Neural cell (in vitro differentiated cells): ENCODE data around the gene C3orf33. TPM values are rescaled to one million over a fixed set of nuclear protein-coding genes. Genes with fewer than 3 reads are reported as not detected.

Source experiments
- H2AFZ ChIP-seq: fragments of 200-600, 300-800 bp; sonication (generic), shearing (Covaris generic); 2 replicates; pipeline ENCODE4 v1.6.0; 2014; ENCODE audit warnings: low read depth, mild to moderate bottlenecking, antibody characterized with exemption, low read length, moderate library complexity
- H3F3A ChIP-seq: fragments of 200-600 bp; shearing (Covaris generic); 2 replicates; pipeline ENCODE4 v1.6.1; 2016; ENCODE audit warnings: mild to moderate bottlenecking, moderate library complexity, mixed read lengths, antibody characterized with exemption, low read length; ENCODE audit not compliant: insufficient read depth, poor library complexity, severe bottlenecking
- H3K27ac ChIP-seq: fragments of 200-600, 300-800 bp; sonication (generic), shearing (Covaris generic); 2 replicates; pipeline ENCODE4 v1.5.1; 2014; ENCODE audit warnings: mild to moderate bottlenecking, low read length, moderate library complexity
- H3K27me3 ChIP-seq: fragments of 300-800, 200-600 bp; sonication (generic), shearing (Covaris generic); 2 replicates; pipeline ENCODE4 v1.6.0; 2014; ENCODE audit warnings: mild to moderate bottlenecking, low read depth, low read length, moderate library complexity; ENCODE audit not compliant: insufficient read depth
- H3K36me3 ChIP-seq: fragments of 300-800, 200-600 bp; sonication (generic), shearing (Covaris generic); 2 replicates; pipeline ENCODE4 v1.5.1; 2014; ENCODE audit warnings: mild to moderate bottlenecking, antibody characterized with exemption, low read length, moderate library complexity; ENCODE audit not compliant: insufficient read depth
- H3K4me2 ChIP-seq: fragments of 300-800, 200-600 bp; sonication (generic), shearing (Covaris generic); 2 replicates; pipeline ENCODE4 v1.6.0; 2014; ENCODE audit warnings: mild to moderate bottlenecking, low read length
- H3K4me3 ChIP-seq: fragments of 300-800, 200-600 bp; sonication (generic), shearing (Covaris generic); 2 replicates; pipeline ENCODE4 v1.5.1; 2014; ENCODE audit warnings: mild to moderate bottlenecking, low read length, moderate library complexity
- H3K79me2 ChIP-seq: fragments of 200-600 bp; shearing (Covaris generic); replicated peaks from 2 replicates; pipeline ENCODE4 v1.6.0; 2014; ENCODE audit warnings: mild to moderate bottlenecking, low read length, moderate library complexity; ENCODE audit not compliant: insufficient read depth
- H3K9ac ChIP-seq: fragments of 300-800, 200-600 bp; sonication (generic), shearing (Covaris generic); 2 replicates; pipeline ENCODE4 v1.6.1; 2016; ENCODE audit warnings: mild to moderate bottlenecking, low read length, mixed read lengths
- H3K9me2 ChIP-seq: fragments of 200-600 bp; shearing (Covaris generic); 2 replicates; pipeline ENCODE4 v1.6.1; 2016; ENCODE audit warnings: mild to moderate bottlenecking, low read length, mixed read lengths; ENCODE audit not compliant: insufficient read depth
- H3K9me3 ChIP-seq: fragments of 200-600, 300-800 bp; sonication (generic), shearing (Covaris generic); 2 replicates; pipeline ENCODE4 v1.6.1; 2016; ENCODE audit warnings: mild to moderate bottlenecking, mixed run types, low read length, moderate library complexity, mixed read lengths
- H4K20me1 ChIP-seq: fragments of 200-600 bp; shearing (Covaris generic); 2 replicates; pipeline ENCODE4 v1.6.1; 2016; ENCODE audit warnings: mild to moderate bottlenecking, mixed run types; ENCODE audit not compliant: insufficient read depth
- EP300 ChIP-seq: fragments of 450-650 bp; conservative IDR thresholded peaks from 2 replicates; pipeline ENCODE4 v1.6.1; 2014; ENCODE audit warnings: antibody characterized with exemption, mild to moderate bottlenecking, moderate library complexity; ENCODE audit not compliant: poor library complexity, severe bottlenecking
- EZH2 ChIP-seq: fragments of 200-600, 300-800 bp; shearing (Covaris generic), sonication (generic); IDR thresholded peaks from 2 replicates; pipeline ENCODE4 v1.6.1; 2014; ENCODE audit warnings: antibody characterized with exemption, low read length, borderline replicate concordance, mild to moderate bottlenecking; ENCODE audit not compliant: insufficient read depth, poor library complexity, severe bottlenecking
- MXI1 ChIP-seq: fragments of 450-650 bp; conservative IDR thresholded peaks from 2 replicates; pipeline ENCODE4 v1.6.1; 2014; ENCODE audit warnings: antibody characterized with exemption, mild to moderate bottlenecking; ENCODE audit not compliant: poor library complexity, severe bottlenecking
- POLR2AphosphoS5 ChIP-seq: IDR thresholded peaks from 2 replicates; pipeline ENCODE4 v1.6.1; 2012
- RAD21 ChIP-seq: fragments of 450-650 bp; conservative IDR thresholded peaks from 2 replicates; pipeline ENCODE4 v1.6.1; 2014; ENCODE audit warnings: antibody characterized with exemption, mild to moderate bottlenecking, moderate library complexity
- SMC3 ChIP-seq: fragments of 450-650 bp; conservative IDR thresholded peaks from 2 replicates; pipeline ENCODE4 v1.6.1; 2014; ENCODE audit warnings: antibody characterized with exemption, mild to moderate bottlenecking, moderate library complexity; ENCODE audit not compliant: poor library complexity
- TAF1 ChIP-seq: IDR thresholded peaks from 2 replicates; pipeline ENCODE4 v1.6.1; 2012; ENCODE audit warnings: low read depth
- polyA minus RNA-seq: library from RNA; depleted of rRNA, polyadenylated mRNA; stranded (reverse); fragments of >200 nt; gene quantifications from 2 replicates; pipeline ENCODE4 v1.2.3, GENCODE V29; 2014
- polyA plus RNA-seq: library from polyadenylated mRNA; depleted of rRNA; stranded (reverse); fragments of >200 nt; gene quantifications from 2 replicates; pipeline ENCODE4 v1.2.3, GENCODE V29; 2014
- TF ChIP-seq, protein P1 (sequence below): fragments of 450-650 bp; IDR thresholded peaks from 2 replicates; pipeline ENCODE4 v1.5.1; 2014; ENCODE audit warnings: antibody characterized with exemption, mild to moderate bottlenecking, moderate library complexity; ENCODE audit not compliant: poor library complexity, severe bottlenecking
- TF ChIP-seq, protein P2 (sequence below): IDR thresholded peaks from 2 replicates; pipeline ENCODE4 v1.6.1; 2012; ENCODE audit warnings: borderline replicate concordance

C3orf33 gene, protein sequence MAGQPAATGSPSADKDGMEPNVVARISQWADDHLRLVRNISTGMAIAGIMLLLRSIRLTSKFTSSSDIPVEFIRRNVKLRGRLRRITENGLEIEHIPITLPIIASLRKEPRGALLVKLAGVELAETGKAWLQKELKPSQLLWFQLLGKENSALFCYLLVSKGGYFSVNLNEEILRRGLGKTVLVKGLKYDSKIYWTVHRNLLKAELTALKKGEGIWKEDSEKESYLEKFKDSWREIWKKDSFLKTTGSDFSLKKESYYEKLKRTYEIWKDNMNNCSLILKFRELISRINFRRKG
- polyA plus RNA-seq (9.0 and 9.8 TPM in 2 replicates), polyA minus RNA-seq (9.5 TPM in 2 replicates)

DNA sequence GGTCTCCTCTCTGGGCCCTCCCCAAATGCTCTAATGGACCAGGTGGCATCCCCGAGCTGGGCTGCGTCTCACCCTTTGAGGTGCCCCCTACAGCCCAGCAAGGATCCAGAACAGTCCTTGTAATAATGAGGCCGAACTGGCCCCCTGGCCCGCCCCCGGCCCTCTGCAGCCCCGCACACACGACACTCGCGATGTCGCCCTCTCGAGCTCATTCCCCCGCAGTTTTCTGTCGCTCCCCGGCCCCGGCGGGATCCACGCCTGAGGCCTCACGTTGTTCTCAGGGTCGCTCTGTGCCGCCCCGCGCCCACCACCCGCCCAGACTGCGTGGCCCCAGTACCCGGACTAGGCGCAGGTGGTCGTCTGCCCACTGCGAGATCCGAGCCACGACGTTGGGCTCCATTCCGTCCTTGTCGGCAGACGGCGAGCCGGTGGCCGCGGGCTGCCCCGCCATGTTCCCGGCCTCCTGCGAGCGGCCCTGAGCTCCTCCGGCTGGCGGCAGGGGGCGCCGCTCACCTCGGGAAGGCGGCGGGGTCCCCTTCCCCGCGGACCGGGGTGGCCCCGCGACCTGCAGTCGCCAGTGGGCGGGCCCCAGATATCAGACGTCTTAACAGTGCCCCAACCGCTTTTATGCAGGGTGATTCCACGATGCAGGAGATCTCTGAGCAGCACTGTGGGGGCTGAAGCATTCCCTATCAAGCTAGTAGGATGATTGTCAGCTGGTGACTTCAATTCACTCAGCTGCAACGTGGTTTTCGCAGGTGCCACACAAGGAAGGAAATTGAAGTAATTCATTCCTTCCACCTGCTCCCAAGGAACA lies at the start of gene C3orf33:
C3orf33 (minus strand) TSS at position 477 of the 817 bp plus-strand sequence; CDS start at position 451, 26 bp downstream.
- Histone ChIP-seq H3K9me2 (no peaks in the 10 kb centered on the region), H3K27ac (peak within 1 kb of the TSS; percentile 47), H4K20me1 (no peaks in the 10 kb centered on the region), H3F3A (no peaks in the 10 kb centered on the region), H3K4me3 (peak within 1 kb of the TSS; percentile 78), H3K79me2 (no peaks in the 10 kb centered on the region), H3K9ac (peak within 1 kb of the TSS; percentile 79), H3K36me3 (no peaks in the 10 kb centered on the region), H3K4me2 (no peak within 1 kb of the TSS), H3K27me3 (no peaks in the 10 kb centered on the region), H2AFZ (peak within 1 kb of the TSS; percentile 83), H3K9me3 (no peaks in the 10 kb centered on the region)
- peak; percentile 72 for TF ChIP-seq SMC3
- peak; percentile 70 for TF ChIP-seq RAD21
- TF ChIP-seq POLR2AphosphoS5 = peak; percentile 59
- TF ChIP-seq, protein P1, sequence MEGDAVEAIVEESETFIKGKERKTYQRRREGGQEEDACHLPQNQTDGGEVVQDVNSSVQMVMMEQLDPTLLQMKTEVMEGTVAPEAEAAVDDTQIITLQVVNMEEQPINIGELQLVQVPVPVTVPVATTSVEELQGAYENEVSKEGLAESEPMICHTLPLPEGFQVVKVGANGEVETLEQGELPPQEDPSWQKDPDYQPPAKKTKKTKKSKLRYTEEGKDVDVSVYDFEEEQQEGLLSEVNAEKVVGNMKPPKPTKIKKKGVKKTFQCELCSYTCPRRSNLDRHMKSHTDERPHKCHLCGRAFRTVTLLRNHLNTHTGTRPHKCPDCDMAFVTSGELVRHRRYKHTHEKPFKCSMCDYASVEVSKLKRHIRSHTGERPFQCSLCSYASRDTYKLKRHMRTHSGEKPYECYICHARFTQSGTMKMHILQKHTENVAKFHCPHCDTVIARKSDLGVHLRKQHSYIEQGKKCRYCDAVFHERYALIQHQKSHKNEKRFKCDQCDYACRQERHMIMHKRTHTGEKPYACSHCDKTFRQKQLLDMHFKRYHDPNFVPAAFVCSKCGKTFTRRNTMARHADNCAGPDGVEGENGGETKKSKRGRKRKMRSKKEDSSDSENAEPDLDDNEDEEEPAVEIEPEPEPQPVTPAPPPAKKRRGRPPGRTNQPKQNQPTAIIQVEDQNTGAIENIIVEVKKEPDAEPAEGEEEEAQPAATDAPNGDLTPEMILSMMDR = peak; percentile 94
- TF ChIP-seq MXI1 = peak; percentile 74
- TF ChIP-seq, protein P2, sequence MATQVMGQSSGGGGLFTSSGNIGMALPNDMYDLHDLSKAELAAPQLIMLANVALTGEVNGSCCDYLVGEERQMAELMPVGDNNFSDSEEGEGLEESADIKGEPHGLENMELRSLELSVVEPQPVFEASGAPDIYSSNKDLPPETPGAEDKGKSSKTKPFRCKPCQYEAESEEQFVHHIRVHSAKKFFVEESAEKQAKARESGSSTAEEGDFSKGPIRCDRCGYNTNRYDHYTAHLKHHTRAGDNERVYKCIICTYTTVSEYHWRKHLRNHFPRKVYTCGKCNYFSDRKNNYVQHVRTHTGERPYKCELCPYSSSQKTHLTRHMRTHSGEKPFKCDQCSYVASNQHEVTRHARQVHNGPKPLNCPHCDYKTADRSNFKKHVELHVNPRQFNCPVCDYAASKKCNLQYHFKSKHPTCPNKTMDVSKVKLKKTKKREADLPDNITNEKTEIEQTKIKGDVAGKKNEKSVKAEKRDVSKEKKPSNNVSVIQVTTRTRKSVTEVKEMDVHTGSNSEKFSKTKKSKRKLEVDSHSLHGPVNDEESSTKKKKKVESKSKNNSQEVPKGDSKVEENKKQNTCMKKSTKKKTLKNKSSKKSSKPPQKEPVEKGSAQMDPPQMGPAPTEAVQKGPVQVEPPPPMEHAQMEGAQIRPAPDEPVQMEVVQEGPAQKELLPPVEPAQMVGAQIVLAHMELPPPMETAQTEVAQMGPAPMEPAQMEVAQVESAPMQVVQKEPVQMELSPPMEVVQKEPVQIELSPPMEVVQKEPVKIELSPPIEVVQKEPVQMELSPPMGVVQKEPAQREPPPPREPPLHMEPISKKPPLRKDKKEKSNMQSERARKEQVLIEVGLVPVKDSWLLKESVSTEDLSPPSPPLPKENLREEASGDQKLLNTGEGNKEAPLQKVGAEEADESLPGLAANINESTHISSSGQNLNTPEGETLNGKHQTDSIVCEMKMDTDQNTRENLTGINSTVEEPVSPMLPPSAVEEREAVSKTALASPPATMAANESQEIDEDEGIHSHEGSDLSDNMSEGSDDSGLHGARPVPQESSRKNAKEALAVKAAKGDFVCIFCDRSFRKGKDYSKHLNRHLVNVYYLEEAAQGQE = no peak
- TF ChIP-seq EP300 = no peak
- no peak for TF ChIP-seq EZH2

DNA sequence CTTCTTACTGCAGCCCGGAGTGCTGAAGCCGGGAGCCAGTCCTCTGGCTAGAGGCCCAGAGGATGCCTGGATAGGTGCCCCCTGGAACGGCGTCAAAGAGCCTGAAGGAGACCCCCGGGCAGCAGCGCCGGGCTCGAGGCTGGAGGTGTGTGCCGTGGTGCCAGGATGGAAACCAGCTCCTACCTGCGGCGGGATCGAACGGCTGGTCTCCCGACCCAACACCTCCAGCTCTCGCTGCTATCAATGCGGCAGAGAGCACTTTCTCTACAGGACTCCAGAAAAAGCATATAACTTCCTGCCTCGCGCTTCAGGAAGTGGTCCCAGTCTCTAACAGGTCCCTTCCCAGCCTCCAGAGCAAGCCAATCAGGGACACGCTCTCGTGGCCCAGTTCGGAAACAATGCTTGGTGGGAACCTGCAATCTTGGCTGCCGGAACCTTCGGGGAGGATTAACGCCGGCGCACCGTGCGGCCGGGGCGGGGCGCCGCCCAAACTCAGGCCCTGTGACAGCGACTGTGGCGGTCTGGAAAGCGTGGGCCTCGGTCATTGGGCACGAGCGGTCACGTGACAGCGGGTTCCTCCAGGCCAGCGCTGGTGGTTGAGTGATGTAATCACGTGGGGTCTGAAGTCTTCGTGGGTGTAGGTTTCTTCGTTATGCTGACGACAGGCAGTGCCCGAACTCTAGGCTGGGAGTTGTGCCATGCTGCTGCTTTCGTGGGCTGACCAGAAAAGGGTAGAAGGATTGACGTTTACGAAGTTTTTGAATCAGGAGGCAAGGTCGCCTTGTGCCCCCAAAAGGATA lies 48.3 kb upstream of the C3orf33 start, which contains the start of gene SLC33A1:
SLC33A1 (minus strand) TSS at position 287 of the 800 bp plus-strand sequence. CDS start 430 bp downstream, outside the sequence.
- no peaks in the 10 kb centered on the region for H3K9me3 ChIP-seq
- H3K9ac ChIP-seq = peak within 1 kb of the TSS; percentile 75
- peak within 1 kb of the TSS; percentile 83 for H3K4me3 ChIP-seq
- peak within 1 kb of the TSS; percentile 87 for H3K4me2 ChIP-seq
- H2AFZ ChIP-seq = peak within 1 kb of the TSS; percentile 66
- H3K27me3 ChIP-seq = no peaks in the 10 kb centered on the region
- H4K20me1 ChIP-seq = no peaks in the 10 kb centered on the region
- H3K36me3 ChIP-seq = no peaks in the 10 kb centered on the region
- peak; percentile 72 for TF ChIP-seq POLR2AphosphoS5
- TF ChIP-seq SMC3 = peak; percentile 53
- peak; percentile 79 for TF ChIP-seq EP300
- TF ChIP-seq MXI1 = peak; percentile 82
- no peak for TF ChIP-seq EZH2
- peak; percentile 71 for TF ChIP-seq TAF1
- TF ChIP-seq, protein P2 = peak; percentile 58
- TF ChIP-seq RAD21 = no peak
- TF ChIP-seq, protein P1 = peak; percentile 13
- peaks cover 3% of the 10 kb centered on the region for H3F3A ChIP-seq
- H3K9me2 ChIP-seq = no peaks in the 10 kb centered on the region
- peak within 1 kb of the TSS; percentile 81 for H3K27ac ChIP-seq
- peaks cover 28% of the 10 kb centered on the region for H3K79me2 ChIP-seq
